Adipocyte (in vitro differentiated cells): Measurements from ENCODE around the gene GPR176.

Source experiments
- DNase-seq: peaks from one replicate; pipeline ENCODE4 v3.0.0-alpha.2; 2015; ENCODE audit warnings: low read depth
- H3K27me3 ChIP-seq: replicated peaks from 2 replicates; pipeline ENCODE4 v1.7.0; 2013; ENCODE audit warnings: mild to moderate bottlenecking, low read length, moderate library complexity; ENCODE audit not compliant: control insufficient read depth, insufficient read depth
- H3K36me3 ChIP-seq: 2 replicates; pipeline ENCODE4 v1.7.0; 2013; ENCODE audit warnings: low read length, mild to moderate bottlenecking, moderate library complexity; ENCODE audit not compliant: control insufficient read depth, insufficient read depth, severe bottlenecking
- H3K4me1 ChIP-seq: 2 replicates; pipeline ENCODE4 v1.7.0; 2013; ENCODE audit warnings: mild to moderate bottlenecking, low read length, moderate library complexity; ENCODE audit not compliant: control insufficient read depth, insufficient read depth
- H3K4me3 ChIP-seq: 2 replicates; pipeline ENCODE4 v1.7.0; 2013; ENCODE audit warnings: mild to moderate bottlenecking, low read length, moderate library complexity
- H3K9ac ChIP-seq: 2 replicates; pipeline ENCODE4 v1.7.0; 2013; ENCODE audit warnings: mild to moderate bottlenecking, low read length, moderate library complexity
- H3K9me3 ChIP-seq: 2 replicates; pipeline ENCODE4 v1.7.0; 2013; ENCODE audit warnings: mild to moderate bottlenecking, low read length, moderate library complexity; ENCODE audit not compliant: control insufficient read depth

The GPR176 gene

GRCh38 chr15:39874890-39875549 is 45.0 kb downstream of the GPR176 start:
- H3K4me1 ChIP-seq, result peaks cover 23% of the 10 kb centered on the region
- H3K27me3 ChIP-seq, result no peaks in the 10 kb centered on the region
- peak; percentile 74 for DNase-seq
- no peak overlapping the region for H3K4me3 ChIP-seq
- H3K9me3 ChIP-seq, result no peaks in the 10 kb centered on the region
- no peak overlapping the region for H3K9ac ChIP-seq
- H3K36me3 ChIP-seq, result no peaks in the 10 kb centered on the region

- Histone ChIP-seq H3K36me3 (no peaks in the 10 kb centered on the region), H3K9ac (no peak overlapping the region)
These were observed 46.1 kb downstream of the GPR176 start for GRCh38 chr15:39873978-39874377.

DNA sequence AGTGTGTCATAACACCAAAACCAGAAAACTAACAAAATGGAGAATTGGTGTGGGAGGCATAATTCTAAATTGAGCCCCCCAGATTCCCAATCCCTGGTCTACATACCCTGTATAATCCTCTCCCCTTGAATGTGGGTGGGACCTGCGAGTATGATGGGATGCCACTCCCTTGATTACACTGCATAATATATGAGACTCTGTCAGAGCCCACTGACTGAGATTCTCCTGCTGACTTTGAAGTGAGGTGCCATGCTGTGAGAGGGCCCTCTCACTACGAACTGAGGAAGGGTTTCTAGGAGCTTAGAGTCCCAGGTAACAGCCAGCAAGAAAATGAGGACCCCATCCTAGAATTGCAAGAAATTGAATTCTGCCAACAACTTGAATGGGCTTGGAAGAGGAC is 49.5 kb downstream of the GPR176 start:
- H3K9me3 ChIP-seq, result no peaks in the 10 kb centered on the region
- no peak for DNase-seq
- H3K4me1 ChIP-seq, result peaks cover 6% of the 10 kb centered on the region
- no peak overlapping the region for H3K9ac ChIP-seq
- no peak overlapping the region for H3K4me3 ChIP-seq
- no peaks in the 10 kb centered on the region for H3K36me3 ChIP-seq
- H3K27me3 ChIP-seq, result no peaks in the 10 kb centered on the region

More at GRCh38 chr15:39873978-39874377, 46.1 kb downstream of the GPR176 start:
- H3K27me3 ChIP-seq, result no peaks in the 10 kb centered on the region
- peaks cover 24% of the 10 kb centered on the region for H3K4me1 ChIP-seq
- no peaks in the 10 kb centered on the region for H3K9me3 ChIP-seq
- no peak for DNase-seq
- no peak overlapping the region for H3K4me3 ChIP-seq

DNA sequence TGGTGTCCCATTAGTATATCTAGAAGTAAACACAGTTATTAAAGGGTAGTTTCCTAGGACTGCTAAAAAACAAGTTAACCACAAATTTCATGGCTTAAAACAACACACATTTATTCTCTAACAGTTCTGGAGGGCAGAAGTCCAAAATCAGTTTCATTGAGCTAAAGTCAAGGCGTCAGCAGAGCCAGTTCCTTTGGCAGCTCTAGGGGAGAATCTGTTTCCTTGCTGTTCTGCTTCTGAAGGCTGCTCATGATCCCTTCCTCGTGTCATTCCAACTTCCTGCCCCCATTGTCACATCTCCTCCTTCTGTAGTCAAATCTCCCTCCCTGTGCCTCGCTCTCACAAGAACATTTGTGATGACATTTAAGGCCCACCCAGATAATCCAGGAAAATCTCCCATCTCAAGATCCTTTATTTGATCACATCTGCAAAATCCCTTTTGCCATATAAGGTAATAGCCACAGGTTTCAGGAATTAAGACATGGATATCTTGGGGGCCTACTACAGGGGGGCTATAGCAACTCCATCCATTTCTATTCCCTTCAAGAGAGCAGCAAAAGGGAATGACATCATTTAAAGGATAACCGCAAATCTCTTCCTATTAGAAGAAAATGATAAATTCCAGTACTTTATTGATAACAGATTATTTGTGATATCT is 50.1 kb downstream of the GPR176 start:
- Histone ChIP-seq H3K4me1 (peaks cover 6% of the 10 kb centered on the region), H3K9ac (no peak overlapping the region), H3K4me3 (no peak overlapping the region), H3K9me3 (no peaks in the 10 kb centered on the region), H3K36me3 (no peaks in the 10 kb centered on the region), H3K27me3 (no peaks in the 10 kb centered on the region)
- DNase-seq, result no peak

DNA sequence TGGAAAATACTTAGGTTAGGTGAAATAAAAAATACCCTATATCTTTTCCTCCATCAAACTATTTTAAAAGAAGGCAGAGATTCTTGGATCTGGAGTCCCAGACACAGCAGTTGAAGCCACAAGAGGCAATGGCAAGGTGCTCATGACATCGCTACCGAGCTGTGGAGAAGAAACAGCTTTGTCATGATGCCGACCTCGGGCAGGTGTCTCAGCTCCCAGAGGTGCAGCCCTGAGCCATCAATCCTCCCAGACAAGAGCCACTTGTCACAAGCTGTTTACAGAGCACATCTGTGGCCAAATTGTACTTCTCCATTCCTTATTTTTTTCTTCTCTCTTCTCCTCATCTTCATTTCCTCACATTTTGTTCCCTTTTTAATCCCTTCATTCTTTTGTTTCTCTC is 50.8 kb downstream of the GPR176 start:
- H3K9me3 ChIP-seq, result no peaks in the 10 kb centered on the region
- H3K27me3 ChIP-seq, result no peaks in the 10 kb centered on the region
- peaks cover 6% of the 10 kb centered on the region for H3K4me1 ChIP-seq
- no peak for DNase-seq
- no peaks in the 10 kb centered on the region for H3K36me3 ChIP-seq
- H3K9ac ChIP-seq, result no peak overlapping the region
- H3K4me3 ChIP-seq, result no peak overlapping the region

GRCh38 chr15:39868396-39868795 is 51.7 kb downstream of the GPR176 start:
- no peak for DNase-seq
- no peaks in the 10 kb centered on the region for H3K9me3 ChIP-seq
- H3K9ac ChIP-seq, result no peak overlapping the region
- H3K4me1 ChIP-seq, result peaks cover 6% of the 10 kb centered on the region
- H3K36me3 ChIP-seq, result no peaks in the 10 kb centered on the region
- H3K4me3 ChIP-seq, result no peak overlapping the region
- no peaks in the 10 kb centered on the region for H3K27me3 ChIP-seq

- no peak for DNase-seq
- Histone ChIP-seq H3K9ac (no peak overlapping the region), H3K27me3 (no peaks in the 10 kb centered on the region), H3K36me3 (no peaks in the 10 kb centered on the region), H3K9me3 (no peaks in the 10 kb centered on the region), H3K4me3 (no peak overlapping the region), H3K4me1 (peaks cover 11% of the 10 kb centered on the region)
These were observed 56.0 kb downstream of the GPR176 start for GRCh38 chr15:39864116-39864515.

DNA sequence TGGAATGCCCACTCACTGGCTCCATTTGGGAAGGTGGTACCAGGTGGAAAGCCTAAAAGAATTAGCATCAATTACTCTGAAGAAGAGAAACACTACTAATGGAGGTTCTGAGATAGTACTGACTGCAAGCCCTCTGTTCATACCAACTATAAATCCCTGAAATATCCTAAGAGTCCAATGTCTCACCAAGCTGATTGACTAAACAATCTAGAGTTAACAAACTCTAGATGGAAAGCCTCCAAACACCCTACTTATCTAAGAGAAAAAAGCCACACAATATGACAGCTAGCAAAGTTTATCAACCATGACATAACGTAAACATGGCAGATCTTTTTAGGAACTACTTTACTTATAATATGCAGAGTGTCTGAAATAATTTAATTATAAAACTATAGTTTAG is 59.2 kb downstream of the GPR176 start:
- Histone ChIP-seq H3K4me1 (peaks cover 13% of the 10 kb centered on the region), H3K36me3 (no peaks in the 10 kb centered on the region), H3K4me3 (no peak overlapping the region), H3K27me3 (no peaks in the 10 kb centered on the region), H3K9ac (no peak overlapping the region), H3K9me3 (no peaks in the 10 kb centered on the region)
- no peak for DNase-seq

DNA sequence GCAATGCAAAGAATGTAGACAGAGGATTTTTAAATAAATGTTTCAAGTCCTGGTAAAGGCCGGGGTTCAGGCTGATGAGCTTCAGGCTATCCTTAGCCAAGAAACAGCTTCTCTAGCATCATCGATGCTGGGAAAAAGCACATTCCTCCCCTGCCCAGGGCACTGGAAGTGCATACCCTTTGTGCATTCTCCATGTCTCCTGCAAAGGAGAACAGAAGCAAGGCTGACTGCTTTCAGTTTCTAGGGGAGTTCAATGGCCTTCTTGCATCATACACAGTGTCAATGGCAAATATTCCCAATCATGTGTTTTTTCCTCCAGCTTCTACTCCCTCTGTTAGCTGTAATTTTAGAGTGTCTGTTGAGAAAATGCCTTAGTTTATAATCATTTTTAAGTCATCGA is 59.9 kb downstream of the GPR176 start:
- DNase-seq, result peak; percentile 73
- H3K9ac ChIP-seq, result no peak overlapping the region
- no peaks in the 10 kb centered on the region for H3K36me3 ChIP-seq
- H3K9me3 ChIP-seq, result no peaks in the 10 kb centered on the region
- H3K27me3 ChIP-seq, result no peaks in the 10 kb centered on the region
- no peak overlapping the region for H3K4me3 ChIP-seq
- peaks cover 20% of the 10 kb centered on the region for H3K4me1 ChIP-seq

DNA sequence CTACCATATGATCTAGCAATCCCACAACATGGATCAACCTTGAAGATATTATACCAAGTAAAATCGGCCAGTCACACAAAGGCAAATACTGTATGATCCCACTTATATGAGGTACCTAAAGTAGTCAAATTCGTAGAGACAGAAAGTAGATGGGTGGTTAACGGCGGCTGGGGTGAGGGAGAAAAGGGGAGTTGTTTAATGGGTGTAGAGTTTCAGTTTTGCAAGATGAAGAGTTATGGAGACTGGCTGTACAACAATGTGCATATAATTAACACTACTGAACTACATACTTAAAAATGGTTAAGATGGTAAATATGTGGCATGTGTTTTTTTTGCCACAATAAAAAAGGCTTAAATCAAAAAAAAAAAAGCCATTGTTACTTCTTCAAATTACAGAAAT is 60.4 kb downstream of the GPR176 start:
- Histone ChIP-seq H3K9ac (no peak overlapping the region), H3K4me3 (no peak overlapping the region), H3K9me3 (no peaks in the 10 kb centered on the region), H3K27me3 (no peaks in the 10 kb centered on the region), H3K4me1 (peaks cover 25% of the 10 kb centered on the region), H3K36me3 (no peaks in the 10 kb centered on the region)
- no peak for DNase-seq

DNA sequence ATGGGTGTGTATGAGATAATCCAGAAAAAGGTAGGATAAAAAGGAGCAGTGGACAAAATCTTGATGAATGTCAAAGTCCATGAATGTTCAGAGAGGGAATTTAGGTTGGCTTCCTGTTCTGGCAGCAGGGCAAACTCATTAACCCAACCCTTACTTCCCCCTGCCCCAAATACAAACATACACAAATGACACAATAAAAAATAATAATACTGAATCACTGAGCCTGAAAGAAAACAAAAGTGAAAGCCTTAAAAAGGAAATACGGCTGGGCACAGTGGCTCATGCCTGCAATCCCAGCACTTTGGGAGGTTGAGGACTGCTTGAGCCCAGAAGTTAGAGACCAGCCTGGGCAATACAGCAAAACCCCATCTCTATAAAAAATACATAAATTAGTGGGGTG is 62.9 kb downstream of the GPR176 start:
- Histone ChIP-seq H3K9ac (no peak overlapping the region), H3K4me1 (peaks cover 48% of the 10 kb centered on the region), H3K36me3 (no peaks in the 10 kb centered on the region), H3K9me3 (no peaks in the 10 kb centered on the region), H3K27me3 (no peaks in the 10 kb centered on the region), H3K4me3 (no peak overlapping the region)
- DNase-seq, result no peak

DNA sequence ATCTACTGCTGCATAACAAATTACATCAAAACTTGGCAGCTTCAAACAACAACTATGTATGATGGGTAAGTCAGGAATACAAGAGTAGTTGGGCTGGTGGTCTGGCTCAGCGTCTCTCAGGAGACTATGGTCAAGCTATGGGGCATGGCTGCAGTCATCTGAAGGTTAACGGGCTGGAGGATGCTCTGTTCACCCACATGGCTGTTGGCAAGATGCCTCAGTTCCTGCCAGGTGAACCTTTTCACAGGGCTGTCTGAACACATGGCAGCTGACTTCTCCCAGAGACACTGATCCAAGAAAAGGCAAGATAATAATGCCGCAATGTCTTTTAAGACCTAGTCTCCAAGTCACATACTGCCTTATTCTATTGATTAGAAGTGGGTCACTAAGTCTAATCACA is 63.7 kb downstream of the GPR176 start:
- Histone ChIP-seq H3K9ac (no peak overlapping the region), H3K9me3 (no peaks in the 10 kb centered on the region), H3K4me3 (no peak overlapping the region), H3K4me1 (peaks cover 55% of the 10 kb centered on the region), H3K36me3 (no peaks in the 10 kb centered on the region), H3K27me3 (no peaks in the 10 kb centered on the region)
- DNase-seq, result no peak
